ENCODE measurements around the gene SLC1A4.

DNA sequence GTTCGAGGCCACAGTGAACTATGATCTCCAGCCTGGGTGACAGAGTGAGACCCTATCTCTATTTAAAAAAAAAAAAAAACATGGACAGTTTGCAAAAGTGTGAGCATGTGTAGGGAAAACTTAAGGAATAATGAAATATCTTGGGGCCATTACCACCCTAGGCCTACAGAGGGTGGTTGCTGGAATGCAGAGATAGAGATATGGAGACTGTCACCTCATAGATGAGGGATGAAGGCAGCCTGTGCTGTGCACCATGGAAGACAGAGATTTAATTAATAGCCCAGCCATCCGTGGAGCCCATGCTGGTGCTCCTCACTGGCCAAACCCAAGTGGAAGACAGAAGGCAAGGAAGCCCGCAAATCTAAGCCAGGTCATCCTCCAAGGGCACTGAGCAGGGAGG, 50.4 kb downstream of the SLC1A4 start:
- TF ChIP-seq, protein P1, sequence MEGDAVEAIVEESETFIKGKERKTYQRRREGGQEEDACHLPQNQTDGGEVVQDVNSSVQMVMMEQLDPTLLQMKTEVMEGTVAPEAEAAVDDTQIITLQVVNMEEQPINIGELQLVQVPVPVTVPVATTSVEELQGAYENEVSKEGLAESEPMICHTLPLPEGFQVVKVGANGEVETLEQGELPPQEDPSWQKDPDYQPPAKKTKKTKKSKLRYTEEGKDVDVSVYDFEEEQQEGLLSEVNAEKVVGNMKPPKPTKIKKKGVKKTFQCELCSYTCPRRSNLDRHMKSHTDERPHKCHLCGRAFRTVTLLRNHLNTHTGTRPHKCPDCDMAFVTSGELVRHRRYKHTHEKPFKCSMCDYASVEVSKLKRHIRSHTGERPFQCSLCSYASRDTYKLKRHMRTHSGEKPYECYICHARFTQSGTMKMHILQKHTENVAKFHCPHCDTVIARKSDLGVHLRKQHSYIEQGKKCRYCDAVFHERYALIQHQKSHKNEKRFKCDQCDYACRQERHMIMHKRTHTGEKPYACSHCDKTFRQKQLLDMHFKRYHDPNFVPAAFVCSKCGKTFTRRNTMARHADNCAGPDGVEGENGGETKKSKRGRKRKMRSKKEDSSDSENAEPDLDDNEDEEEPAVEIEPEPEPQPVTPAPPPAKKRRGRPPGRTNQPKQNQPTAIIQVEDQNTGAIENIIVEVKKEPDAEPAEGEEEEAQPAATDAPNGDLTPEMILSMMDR (IDR thresholded peaks at IDR 0.05) = no peak
- no peak for TF ChIP-seq POLR2A (IDR thresholded peaks at IDR 0.05)
